Brain microvascular endothelial cell (primary cell): Measurements from ENCODE around the gene SPINDOC.

Source experiments
- DNase-seq: peaks from one replicate; pipeline ENCODE4 v3.0.0-alpha.2; 2020
- H3K27ac ChIP-seq: fragments of 250-450 bp; sonication (Bioruptor Pico); 2 replicates; pipeline ENCODE4 v1.5.1; 2020; ENCODE audit warnings: mild to moderate bottlenecking, moderate library complexity
- H3K27me3 ChIP-seq: fragments of 250-450 bp; sonication (Bioruptor Pico); replicated peaks from 2 replicates; pipeline ENCODE4 v1.5.1; 2020; ENCODE audit warnings: mild to moderate bottlenecking
- H3K36me3 ChIP-seq: fragments of 250-450 bp; sonication (Bioruptor Pico); replicated peaks from 2 replicates; pipeline ENCODE4 v1.5.1; 2020; ENCODE audit warnings: mild to moderate bottlenecking
- H3K4me3 ChIP-seq: 2 replicates; pipeline ENCODE4 v1.5.1; 2011; ENCODE audit warnings: low read depth, mild to moderate bottlenecking, control low read depth, low read length, moderate library complexity
- in situ Hi-C: cut with HindIII; loops from 2 replicates; pipeline ENCODE4 v1.10.0; 2017; ENCODE audit warnings: low sequenced_read_pairs, low pct_ligation_motif_present
- TF ChIP-seq, protein P1 (sequence below): IDR thresholded peaks from 2 replicates; pipeline ENCODE4 v1.5.1; 2011; ENCODE audit warnings: low read depth, mild to moderate bottlenecking, moderate library complexity, low read length, control low read depth, inconsistent platforms; ENCODE audit errors: missing control alignments

Gene SPINDOC

DNA sequence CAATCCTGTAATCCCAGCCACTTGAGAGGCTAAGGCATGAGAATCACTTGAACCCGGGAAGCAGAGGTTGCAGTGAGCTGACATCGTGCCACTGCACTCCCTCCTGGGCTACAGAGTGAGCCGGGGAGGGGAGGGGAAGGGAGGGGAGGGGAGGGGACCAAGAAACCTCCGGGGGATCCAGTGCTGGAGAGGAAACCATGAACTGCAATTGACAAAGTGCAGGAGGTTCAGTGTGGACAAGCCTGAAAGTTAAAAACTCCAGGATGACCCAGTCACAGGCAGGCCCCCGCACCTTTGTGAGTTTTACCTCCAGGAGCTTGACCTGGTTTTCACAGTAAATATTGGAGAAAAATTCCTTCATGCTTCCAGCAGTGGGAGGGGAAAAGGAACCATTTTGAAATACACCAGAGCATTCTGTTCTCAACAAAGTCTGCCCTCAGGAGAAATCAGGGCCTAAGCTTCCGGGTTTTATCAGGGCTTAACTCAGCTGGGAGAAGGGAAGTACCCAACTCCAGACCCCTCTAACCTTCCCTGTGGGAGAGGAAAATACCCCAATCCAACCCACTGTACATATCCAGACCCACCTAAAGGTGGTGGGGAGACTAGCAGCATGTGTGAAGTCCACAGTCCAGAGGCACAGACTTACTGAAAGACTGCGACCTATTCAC, 29.2 kb upstream of the SPINDOC start:
- no peaks in the 10 kb centered on the region for H3K27me3 ChIP-seq
- in situ Hi-C loops, result no loop called here
- H3K4me3 ChIP-seq, result no peak overlapping the region
- DNase-seq, result no peak
- H3K36me3 ChIP-seq, result no peaks in the 10 kb centered on the region
- TF ChIP-seq, protein P1, sequence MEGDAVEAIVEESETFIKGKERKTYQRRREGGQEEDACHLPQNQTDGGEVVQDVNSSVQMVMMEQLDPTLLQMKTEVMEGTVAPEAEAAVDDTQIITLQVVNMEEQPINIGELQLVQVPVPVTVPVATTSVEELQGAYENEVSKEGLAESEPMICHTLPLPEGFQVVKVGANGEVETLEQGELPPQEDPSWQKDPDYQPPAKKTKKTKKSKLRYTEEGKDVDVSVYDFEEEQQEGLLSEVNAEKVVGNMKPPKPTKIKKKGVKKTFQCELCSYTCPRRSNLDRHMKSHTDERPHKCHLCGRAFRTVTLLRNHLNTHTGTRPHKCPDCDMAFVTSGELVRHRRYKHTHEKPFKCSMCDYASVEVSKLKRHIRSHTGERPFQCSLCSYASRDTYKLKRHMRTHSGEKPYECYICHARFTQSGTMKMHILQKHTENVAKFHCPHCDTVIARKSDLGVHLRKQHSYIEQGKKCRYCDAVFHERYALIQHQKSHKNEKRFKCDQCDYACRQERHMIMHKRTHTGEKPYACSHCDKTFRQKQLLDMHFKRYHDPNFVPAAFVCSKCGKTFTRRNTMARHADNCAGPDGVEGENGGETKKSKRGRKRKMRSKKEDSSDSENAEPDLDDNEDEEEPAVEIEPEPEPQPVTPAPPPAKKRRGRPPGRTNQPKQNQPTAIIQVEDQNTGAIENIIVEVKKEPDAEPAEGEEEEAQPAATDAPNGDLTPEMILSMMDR, result no peak
- no peak overlapping the region for H3K27ac ChIP-seq

DNA sequence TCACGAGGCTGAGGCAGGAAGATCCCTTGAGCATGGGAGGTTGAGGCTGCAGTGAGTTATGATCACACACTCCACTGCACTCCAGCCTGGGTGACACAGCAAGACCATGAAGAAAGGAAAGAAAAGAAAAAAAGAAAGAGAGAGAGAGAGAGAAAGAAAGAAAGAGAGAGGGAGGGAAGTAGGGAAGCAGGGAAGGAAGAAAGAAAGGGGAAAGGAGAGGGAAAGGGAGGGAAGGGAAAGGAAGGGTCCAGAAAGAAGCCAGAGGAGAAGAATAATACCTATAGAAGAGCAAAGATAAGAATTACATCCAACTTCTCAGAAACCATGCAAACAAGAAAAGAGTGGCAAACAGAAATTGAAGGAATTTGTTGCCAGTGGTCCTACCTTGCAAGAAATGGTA, 27.4 kb upstream of the SPINDOC start:
- TF ChIP-seq, protein P1, result no peak
- Histone ChIP-seq H3K4me3 (no peak overlapping the region), H3K27me3 (no peaks in the 10 kb centered on the region), H3K27ac (no peak overlapping the region), H3K36me3 (no peaks in the 10 kb centered on the region)
- no peak for DNase-seq
- in situ Hi-C loops, result no loop called here

DNA sequence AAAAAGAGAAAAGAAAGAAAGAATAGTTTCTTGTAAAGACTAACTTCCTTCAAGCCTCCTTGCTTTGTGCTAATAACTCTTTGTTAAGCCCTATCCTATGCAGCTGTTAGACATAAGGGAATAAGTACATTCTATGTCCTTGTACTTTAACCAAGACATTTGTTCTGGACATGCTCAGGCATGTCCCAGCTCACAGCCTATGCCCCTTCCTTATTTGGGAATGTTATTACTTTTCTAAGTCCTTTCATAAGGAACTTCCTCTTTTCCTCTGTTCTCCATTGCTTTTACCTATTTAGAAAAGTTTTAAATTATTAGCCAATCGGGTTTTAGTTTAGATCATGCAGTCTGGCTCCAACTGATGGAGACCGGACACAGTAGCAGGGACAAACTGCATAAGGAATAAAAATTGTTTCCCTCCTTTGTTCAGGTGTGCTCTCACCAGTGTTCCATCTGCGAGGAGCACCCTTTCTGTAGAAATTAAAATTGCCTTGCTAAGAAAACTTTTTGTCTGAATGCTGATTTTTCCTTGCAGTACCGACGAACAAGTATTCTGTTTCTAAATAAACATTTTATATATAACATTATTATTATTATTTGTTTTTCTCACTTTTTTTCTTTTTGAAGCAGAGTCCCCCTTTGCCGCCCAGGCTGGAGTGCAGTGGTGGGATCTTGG, 21.6 kb upstream of the SPINDOC start:
- Histone ChIP-seq H3K4me3 (no peak overlapping the region), H3K27me3 (no peaks in the 10 kb centered on the region), H3K27ac (no peak overlapping the region), H3K36me3 (no peaks in the 10 kb centered on the region)
- TF ChIP-seq, protein P1, result no peak
- in situ Hi-C loops, result no loop called here
- no peak for DNase-seq

DNA sequence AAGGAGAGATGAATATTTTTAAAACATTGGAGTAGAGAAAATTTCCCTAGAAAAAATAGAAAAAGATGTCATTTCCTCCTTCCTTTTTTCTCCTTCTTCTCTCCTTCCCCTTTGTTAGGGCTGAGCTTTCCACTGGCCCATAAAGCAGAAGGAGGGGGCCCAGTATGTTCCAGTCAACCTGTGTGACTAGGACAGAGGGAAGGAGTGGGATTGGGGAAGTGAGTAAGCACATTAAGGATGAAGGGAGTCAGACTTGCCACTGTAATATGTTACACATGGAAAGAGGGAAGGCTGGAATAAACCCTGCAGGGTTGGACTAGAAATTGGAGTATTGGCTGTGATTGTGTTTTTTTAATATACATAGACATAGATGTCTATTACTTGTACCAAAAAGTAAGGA, 20.1 kb upstream of the SPINDOC start:
- DNase-seq, result no peak
- H3K36me3 ChIP-seq, result no peaks in the 10 kb centered on the region
- no peak overlapping the region for H3K27ac ChIP-seq
- in situ Hi-C loops, result no loop called here
- TF ChIP-seq, protein P1, result no peak
- H3K27me3 ChIP-seq, result no peaks in the 10 kb centered on the region
- H3K4me3 ChIP-seq, result no peak overlapping the region

DNA sequence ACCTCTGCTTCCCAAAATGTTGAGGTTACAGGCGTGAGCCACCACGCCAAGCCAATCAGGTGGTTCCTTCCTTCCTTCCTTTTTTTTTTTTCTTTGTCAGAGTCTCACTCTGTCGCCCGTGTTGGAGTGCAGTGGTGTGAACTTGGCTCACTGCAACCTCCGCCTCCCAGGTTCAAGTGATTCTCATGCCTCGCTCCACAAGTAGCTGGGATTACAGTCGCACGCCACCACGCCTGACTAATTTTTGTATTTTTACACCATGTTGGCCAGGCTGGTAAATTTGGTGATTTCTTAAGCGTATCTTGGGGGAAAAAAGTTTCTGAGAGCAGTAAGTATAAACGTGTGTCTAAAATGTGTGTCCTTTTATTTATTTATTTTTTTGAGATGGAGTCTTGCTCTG, 18.2 kb upstream of the SPINDOC start:
- H3K27me3 ChIP-seq, result no peaks in the 10 kb centered on the region
- no peaks in the 10 kb centered on the region for H3K36me3 ChIP-seq
- in situ Hi-C loops, result no loop called here
- TF ChIP-seq, protein P1, result no peak
- DNase-seq, result no peak
- no peak overlapping the region for H3K4me3 ChIP-seq
- no peak overlapping the region for H3K27ac ChIP-seq
